ENCODE data around the gene HOXD8.
A peak's percentile ranks its signal among the peaks of the same experiment; 100 is the strongest.

The HOXD8 gene

DNA sequence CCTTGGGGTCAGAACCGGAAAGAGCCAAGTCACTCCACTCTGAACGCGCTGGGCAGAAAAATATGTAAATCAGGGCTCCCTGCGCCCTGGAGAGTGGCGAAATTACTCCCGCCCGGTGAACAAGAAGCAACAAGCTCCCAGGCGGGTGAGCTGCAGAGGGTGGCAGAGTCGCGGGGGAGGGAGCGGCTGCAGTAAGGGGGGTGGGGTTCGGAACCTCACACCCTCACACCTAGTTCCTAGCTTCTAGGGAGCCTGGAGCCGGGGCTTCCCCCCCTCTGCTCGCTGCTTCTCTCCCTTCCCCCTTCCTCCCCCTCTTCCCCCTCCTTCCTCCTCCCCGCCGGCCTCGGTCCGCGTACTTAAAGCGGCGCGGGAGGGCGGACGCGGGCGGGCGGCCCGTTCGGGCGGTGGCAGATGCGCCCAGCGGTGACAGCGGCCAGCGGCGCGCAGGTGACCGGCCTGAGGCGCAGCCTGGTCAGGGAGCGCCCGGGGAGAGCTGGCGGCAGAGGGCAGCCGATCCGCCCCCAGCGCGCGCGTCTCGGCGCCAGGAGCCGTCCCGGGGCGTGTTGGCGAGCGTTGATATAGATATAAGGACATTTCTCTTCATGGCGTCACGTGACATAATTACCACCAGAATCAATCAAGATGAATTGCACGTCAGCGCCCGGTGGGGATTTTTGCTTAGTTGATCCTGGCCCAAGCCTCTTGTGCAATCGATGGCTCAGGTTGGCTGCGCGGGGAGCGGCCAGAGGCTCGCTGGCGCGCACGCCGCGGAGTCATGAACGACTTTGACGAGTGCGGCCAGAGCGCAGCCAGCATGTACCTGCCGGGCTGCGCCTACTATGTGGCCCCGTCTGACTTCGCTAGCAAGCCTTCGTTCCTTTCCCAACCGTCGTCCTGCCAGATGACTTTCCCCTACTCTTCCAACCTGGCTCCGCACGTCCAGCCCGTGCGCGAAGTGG, 22.6 kb upstream of the HOXD8 start, which contains the start of gene HOXD11:
Gene HOXD11 (plus strand): TSS at position 700 of the 959 bp plus-strand sequence. CDS start 76 bp downstream, at position 776.
- Histone ChIP-seq H3K27ac (ENCODE audit: extremely low read depth, low read depth, low read length) (peak within 1 kb of the TSS; percentile 100), H3K4me1 (ENCODE audit: control insufficient read depth, insufficient read depth, low read length) (peaks cover 6% of the 10 kb centered on the region), H3K9me3 (ENCODE audit: control insufficient read depth, insufficient read depth, low read depth, low read length) (no peaks in the 10 kb centered on the region), H3K36me3 (ENCODE audit: control insufficient read depth in 2 of 2, insufficient read depth in 1 of 2, low read length in 2 of 2) (peaks cover 10 to 31% of the 10 kb centered on the region in 2 experiments), H3K4me3 (ENCODE audit: low read depth, low read length) (peak within 1 kb of the TSS; percentile 74)
- ChIA-PET POLR2A (interaction anchor here (0.6 to 4.2 kb wide), 7 partner anchors 12 to 733 kb away, joined by 3 to 75 read pairs (median 5); partner anchors contain the start of gene HOXD13), CTCF (interaction anchor here (0.9 to 1.3 kb wide), 4 partner anchors 9 to 37 kb away, joined by 3 to 7 read pairs (median 5); no protein-coding TSS in a partner anchor)
- peak; percentile 32; the same call in 1 of the 2 replicates for TF ChIP-seq KLF16 (tag by site-specific recombination; IDR thresholded peaks at IDR 0.05)
- TF ChIP-seq SP3 (tag by site-specific recombination; IDR thresholded peaks at IDR 0.05), result peak; percentile 11
- TF ChIP-seq ZEB2 (tag by site-specific recombination; IDR thresholded peaks at IDR 0.05), result peak; percentile 92
- peak; percentile 72 for TF ChIP-seq GLIS1 (tag by site-specific recombination; IDR thresholded peaks at IDR 0.05)
- no peak for TF ChIP-seq ZNF521 (tag by site-specific recombination; IDR thresholded peaks at IDR 0.05)
- TF ChIP-seq ZNF214 (tag by site-specific recombination; IDR thresholded peaks at IDR 0.05; ENCODE audit: borderline replicate concordance), result no peak
- no peak; the same call in 1 of the 2 replicates for TF ChIP-seq ZNF610 (tag by site-specific recombination; IDR thresholded peaks at IDR 0.05; ENCODE audit: borderline replicate concordance)
- no peak for TF ChIP-seq HOXD13 (CRISPR knock-in tag; IDR thresholded peaks at IDR 0.05; ENCODE audit: borderline replicate concordance)
- TF ChIP-seq, protein P1, sequence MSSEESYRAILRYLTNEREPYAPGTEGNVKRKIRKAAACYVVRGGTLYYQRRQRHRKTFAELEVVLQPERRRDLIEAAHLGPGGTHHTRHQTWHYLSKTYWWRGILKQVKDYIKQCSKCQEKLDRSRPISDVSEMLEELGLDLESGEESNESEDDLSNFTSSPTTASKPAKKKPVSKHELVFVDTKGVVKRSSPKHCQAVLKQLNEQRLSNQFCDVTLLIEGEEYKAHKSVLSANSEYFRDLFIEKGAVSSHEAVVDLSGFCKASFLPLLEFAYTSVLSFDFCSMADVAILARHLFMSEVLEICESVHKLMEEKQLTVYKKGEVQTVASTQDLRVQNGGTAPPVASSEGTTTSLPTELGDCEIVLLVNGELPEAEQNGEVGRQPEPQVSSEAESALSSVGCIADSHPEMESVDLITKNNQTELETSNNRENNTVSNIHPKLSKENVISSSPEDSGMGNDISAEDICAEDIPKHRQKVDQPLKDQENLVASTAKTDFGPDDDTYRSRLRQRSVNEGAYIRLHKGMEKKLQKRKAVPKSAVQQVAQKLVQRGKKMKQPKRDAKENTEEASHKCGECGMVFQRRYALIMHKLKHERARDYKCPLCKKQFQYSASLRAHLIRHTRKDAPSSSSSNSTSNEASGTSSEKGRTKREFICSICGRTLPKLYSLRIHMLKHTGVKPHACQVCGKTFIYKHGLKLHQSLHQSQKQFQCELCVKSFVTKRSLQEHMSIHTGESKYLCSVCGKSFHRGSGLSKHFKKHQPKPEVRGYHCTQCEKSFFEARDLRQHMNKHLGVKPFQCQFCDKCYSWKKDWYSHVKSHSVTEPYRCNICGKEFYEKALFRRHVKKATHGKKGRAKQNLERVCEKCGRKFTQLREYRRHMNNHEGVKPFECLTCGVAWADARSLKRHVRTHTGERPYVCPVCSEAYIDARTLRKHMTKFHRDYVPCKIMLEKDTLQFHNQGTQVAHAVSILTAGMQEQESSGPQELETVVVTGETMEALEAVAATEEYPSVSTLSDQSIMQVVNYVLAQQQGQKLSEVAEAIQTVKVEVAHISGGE (tag by site-specific recombination; conservative IDR thresholded peaks at IDR 0.05; ENCODE audit: low read depth), result no peak
- TF ChIP-seq ZNF785 (tag by site-specific recombination; IDR thresholded peaks at IDR 0.05), result no peak
- TF ChIP-seq, protein P2, sequence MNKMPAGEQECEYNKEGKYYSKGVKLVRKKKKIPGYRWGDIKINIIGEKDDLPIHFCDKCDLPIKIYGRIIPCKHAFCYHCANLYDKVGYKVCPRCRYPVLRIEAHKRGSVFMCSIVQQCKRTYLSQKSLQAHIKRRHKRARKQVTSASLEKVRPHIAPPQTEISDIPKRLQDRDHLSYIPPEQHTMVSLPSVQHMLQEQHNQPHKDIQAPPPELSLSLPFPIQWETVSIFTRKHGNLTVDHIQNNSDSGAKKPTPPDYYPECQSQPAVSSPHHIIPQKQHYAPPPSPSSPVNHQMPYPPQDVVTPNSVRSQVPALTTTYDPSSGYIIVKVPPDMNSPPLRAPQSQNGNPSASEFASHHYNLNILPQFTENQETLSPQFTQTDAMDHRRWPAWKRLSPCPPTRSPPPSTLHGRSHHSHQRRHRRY (tag by site-specific recombination; IDR thresholded peaks at IDR 0.05), result 0 out of 2 replicates have a peak, but pooled peaks have one; percentile 21
- TF ChIP-seq ZNF335 (tag by site-specific recombination; conservative IDR thresholded peaks at IDR 0.05), result 0 out of 2 replicates have a peak, but pooled peaks have one; percentile 30
- TF ChIP-seq ZNF571 (tag by site-specific recombination; IDR thresholded peaks at IDR 0.05), result no peak
- no peak for TF ChIP-seq ZNF473 (tag by site-specific recombination; IDR thresholded peaks at IDR 0.05)
- TF ChIP-seq, protein P3, sequence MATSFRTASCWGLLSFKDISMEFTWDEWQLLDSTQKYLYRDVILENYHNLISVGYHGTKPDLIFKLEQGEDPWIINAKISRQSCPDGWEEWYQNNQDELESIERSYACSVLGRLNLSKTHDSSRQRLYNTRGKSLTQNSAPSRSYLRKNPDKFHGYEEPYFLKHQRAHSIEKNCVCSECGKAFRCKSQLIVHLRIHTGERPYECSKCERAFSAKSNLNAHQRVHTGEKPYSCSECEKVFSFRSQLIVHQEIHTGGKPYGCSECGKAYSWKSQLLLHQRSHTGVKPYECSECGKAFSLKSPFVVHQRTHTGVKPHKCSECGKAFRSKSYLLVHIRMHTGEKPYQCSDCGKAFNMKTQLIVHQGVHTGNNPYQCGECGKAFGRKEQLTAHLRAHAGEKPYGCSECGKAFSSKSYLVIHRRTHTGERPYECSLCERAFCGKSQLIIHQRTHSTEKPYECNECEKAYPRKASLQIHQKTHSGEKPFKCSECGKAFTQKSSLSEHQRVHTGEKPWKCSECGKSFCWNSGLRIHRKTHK (tag by site-specific recombination; IDR thresholded peaks at IDR 0.05), result no peak
- TF ChIP-seq ZNF843 (tag by site-specific recombination; IDR thresholded peaks at IDR 0.05), result peak; percentile 84
- TF ChIP-seq ZNF433 (tag by site-specific recombination; IDR thresholded peaks at IDR 0.05; ENCODE audit: low read depth), result no peak
- TF ChIP-seq BCL11A (tag by site-specific recombination; IDR thresholded peaks at IDR 0.05; ENCODE audit: low read depth), result peak; percentile 51; the same call in 1 of the 2 replicates
- TF ChIP-seq, protein P4, sequence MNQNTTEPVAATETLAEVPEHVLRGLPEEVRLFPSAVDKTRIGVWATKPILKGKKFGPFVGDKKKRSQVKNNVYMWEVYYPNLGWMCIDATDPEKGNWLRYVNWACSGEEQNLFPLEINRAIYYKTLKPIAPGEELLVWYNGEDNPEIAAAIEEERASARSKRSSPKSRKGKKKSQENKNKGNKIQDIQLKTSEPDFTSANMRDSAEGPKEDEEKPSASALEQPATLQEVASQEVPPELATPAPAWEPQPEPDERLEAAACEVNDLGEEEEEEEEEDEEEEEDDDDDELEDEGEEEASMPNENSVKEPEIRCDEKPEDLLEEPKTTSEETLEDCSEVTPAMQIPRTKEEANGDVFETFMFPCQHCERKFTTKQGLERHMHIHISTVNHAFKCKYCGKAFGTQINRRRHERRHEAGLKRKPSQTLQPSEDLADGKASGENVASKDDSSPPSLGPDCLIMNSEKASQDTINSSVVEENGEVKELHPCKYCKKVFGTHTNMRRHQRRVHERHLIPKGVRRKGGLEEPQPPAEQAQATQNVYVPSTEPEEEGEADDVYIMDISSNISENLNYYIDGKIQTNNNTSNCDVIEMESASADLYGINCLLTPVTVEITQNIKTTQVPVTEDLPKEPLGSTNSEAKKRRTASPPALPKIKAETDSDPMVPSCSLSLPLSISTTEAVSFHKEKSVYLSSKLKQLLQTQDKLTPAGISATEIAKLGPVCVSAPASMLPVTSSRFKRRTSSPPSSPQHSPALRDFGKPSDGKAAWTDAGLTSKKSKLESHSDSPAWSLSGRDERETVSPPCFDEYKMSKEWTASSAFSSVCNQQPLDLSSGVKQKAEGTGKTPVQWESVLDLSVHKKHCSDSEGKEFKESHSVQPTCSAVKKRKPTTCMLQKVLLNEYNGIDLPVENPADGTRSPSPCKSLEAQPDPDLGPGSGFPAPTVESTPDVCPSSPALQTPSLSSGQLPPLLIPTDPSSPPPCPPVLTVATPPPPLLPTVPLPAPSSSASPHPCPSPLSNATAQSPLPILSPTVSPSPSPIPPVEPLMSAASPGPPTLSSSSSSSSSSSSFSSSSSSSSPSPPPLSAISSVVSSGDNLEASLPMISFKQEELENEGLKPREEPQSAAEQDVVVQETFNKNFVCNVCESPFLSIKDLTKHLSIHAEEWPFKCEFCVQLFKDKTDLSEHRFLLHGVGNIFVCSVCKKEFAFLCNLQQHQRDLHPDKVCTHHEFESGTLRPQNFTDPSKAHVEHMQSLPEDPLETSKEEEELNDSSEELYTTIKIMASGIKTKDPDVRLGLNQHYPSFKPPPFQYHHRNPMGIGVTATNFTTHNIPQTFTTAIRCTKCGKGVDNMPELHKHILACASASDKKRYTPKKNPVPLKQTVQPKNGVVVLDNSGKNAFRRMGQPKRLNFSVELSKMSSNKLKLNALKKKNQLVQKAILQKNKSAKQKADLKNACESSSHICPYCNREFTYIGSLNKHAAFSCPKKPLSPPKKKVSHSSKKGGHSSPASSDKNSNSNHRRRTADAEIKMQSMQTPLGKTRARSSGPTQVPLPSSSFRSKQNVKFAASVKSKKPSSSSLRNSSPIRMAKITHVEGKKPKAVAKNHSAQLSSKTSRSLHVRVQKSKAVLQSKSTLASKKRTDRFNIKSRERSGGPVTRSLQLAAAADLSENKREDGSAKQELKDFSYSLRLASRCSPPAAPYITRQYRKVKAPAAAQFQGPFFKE (tag by site-specific recombination; IDR thresholded peaks at IDR 0.05; ENCODE audit: borderline replicate concordance), result no peak
- peak; percentile 47 for TF ChIP-seq EGR2 (tag by site-specific recombination; IDR thresholded peaks at IDR 0.05; ENCODE audit: low read depth)
- 0 out of 2 replicates have a peak, but pooled peaks have one; percentile 40 for TF ChIP-seq KLF1 (tag by site-specific recombination; IDR thresholded peaks at IDR 0.05)
- TF ChIP-seq ZNF664 (tag by site-specific recombination; IDR thresholded peaks at IDR 0.05), result no peak
